Sciatic nerve (tissue), 2 donors: ENCODE measurements around the gene TRMT44. TPM values are rescaled to one million over a fixed set of nuclear protein-coding genes. Genes with fewer than 3 reads are reported as not detected.

ENCODE experiments used
- ATAC-seq: fragments of 200-7000 bp; cut with Tn5 transposase; one replicate; pipeline ENCODE4 v1.9.1; 2020; ENCODE audit warnings: mild to moderate bottlenecking, moderate library complexity
- DNase-seq: peaks from one replicate; pipeline ENCODE4 v3.0.0-alpha.2; 2020; ENCODE audit warnings: low spot score
- intact Hi-C: fragments of 100-400 bp; cut with DNase I; formaldehyde crosslinking; loops from one replicate; pipeline ENCODE4 v1.14.2; 2022
- total RNA-seq: library from RNA; stranded (reverse); fragmentation: NEBNext Ultra II Directional; extraction: Animal tissue kit (Norgen Biotek cat#: 25700); gene quantifications from one replicate; pipeline ENCODE4 v1.2.1, GENCODE V29; 2021
- donor health status: DM: no; HTN: no; CAD: no.
- donor health status: DM: no; HTN: no; CAD: no.

The TRMT44 gene
- total RNA-seq, 1 donor from 2014 or later, result 28.1 TPM

- DNase-seq (no peak), ATAC-seq (peak; percentile 69)
- intact Hi-C loops, result loop anchor here (5.0 kb wide), 1 partner anchor 1566 kb away; no protein-coding TSS in a partner anchor
These were observed 12.8 kb upstream of the TRMT44 start for GRCh38 chr4:8427761-8428287.

DNA sequence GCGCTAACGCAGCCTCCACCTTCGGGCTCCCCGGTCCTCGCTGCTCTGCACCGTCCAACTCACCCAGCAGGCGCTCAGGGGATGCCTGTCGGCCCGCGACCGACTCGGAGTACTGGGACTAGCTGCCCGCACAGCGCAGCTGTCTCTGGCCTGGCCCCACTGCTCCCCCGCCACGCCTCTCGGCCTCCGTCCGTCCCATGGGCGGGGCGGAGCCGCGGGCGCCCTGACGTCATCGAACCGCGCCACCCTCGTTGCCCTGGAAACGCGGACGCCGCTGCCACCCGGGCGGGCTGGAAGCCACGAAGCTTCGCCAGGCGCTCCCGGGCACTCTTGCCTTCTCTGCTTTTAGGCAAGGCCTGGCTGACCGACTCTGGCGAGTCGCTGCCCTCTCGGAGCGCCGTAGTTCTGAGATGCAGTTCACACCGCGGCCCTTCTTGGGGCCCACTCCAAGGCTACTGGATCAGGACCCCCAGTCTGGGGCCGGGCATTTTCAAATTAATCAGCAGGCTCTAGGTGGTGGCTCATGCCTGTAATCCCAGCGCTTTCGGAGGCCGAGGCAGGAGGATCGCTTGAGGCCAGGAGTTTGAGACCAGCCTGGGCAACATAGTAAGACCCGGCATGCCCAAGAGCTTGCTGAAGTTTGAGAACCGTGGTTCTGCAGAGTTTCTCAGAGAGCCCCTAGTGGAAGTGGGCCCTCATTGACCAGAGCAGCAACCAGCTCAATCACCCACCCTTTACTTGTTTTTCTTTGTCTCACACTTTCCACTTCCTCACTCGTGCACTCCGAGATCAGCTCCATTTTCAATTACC, 12.1 kb upstream of the TRMT44 start:
- ATAC-seq, result peak; percentile 99
- intact Hi-C loops, result loop anchor here (5.0 kb wide), 1 partner anchor 1566 kb away; no protein-coding TSS in a partner anchor
- DNase-seq, result peak; percentile 95

- DNase-seq (no peak), ATAC-seq (no peak)
- intact Hi-C loops, result no loop called here
These were observed 9.0 kb upstream of the TRMT44 start for GRCh38 chr4:8431553-8431952.

GRCh38 chr4:8433136-8433535, 7.4 kb upstream of the TRMT44 start:
- ATAC-seq (no peak), DNase-seq (no peak)
- intact Hi-C loops, result no loop called here

GRCh38 chr4:8434251-8435073, 6.1 kb upstream of the TRMT44 start:
- DNase-seq (no peak), ATAC-seq (no peak)
- intact Hi-C loops, result no loop called here

DNA sequence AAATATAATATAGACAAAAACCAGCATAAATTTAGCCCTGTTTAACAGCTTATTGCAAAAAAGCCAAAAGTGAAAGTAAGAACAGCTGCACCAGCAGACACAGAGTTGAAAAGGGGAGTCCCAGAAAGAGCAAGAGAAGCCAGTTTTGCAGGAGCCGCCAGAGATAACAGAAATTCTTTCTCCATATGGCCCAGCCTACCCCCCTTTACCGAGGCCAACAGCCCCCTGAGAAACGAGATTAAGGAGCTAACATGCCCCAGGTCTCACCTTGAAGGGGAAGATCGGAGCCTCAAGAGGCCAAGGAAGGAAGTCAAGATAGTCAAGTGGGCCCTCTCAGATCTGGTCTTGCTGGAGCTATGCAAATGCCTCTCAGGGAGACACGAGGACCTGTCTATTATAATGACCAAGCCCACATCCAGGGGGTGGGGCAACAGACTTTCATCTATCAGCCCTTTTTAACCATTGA, 4.9 kb upstream of the TRMT44 start:
- intact Hi-C loops, result no loop called here
- ATAC-seq, result no peak
- no peak for DNase-seq

DNA sequence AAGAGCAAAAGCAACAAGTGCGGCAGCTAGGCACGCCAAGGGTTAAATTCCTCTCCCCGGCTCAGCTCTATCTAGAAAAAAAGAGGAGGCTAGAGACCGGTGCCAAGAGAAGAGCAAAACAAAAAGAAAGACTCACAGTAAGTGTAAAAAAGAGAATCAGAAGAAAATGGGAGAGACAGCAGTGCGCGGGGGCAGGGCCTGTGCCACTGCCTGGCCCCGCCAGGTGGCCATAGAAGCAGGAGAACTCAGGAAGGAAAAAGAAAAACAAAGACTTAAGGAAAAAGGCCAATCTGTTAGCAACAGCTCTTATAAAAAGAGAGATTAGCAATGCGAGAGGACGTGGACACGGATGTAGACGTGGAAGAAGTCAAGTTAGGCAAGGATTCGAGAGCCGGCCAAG, 3.3 kb upstream of the TRMT44 start:
- DNase-seq (no peak), ATAC-seq (no peak)
- intact Hi-C loops, result no loop called here

DNA sequence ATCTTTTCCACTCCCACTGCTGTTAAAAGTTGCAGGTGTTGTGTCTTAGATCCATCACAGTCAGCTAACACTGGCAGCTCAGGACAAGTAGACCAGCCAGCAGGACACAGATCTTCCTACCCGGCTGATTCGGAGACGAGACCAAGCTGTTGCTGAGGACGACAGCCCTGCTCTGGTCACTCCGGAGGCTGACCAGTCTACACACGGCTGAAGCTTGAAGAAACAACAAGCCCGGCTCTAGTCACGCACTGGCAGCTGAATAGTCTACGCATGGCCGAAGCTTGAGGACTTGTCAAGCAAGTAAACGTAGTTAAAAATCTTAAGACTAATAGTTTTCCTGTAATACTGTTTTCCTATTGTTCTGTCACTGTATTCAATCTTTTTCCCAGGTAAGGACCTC, 1.8 kb upstream of the TRMT44 start:
- intact Hi-C loops, result no loop called here
- ATAC-seq (no peak), DNase-seq (no peak)

DNA sequence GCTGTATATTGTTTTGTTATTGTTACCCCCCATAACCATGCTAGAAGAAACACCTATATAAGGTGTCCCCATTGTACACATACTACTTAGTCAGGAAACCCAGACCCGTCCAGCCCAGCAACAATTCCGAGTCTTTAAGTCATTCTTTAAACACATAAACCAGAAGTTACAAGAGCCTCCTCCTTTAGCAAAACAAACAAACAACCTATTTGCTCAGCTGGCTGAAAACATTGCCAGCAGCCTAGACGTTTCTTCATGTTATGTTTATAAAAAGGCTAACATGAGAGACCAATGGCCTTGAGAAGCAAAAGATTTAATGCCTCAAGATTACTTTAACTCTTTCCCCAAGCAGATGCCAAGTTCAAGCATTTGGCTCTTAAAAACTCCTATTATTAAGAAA, 1.4 kb upstream of the TRMT44 start:
- ATAC-seq, result no peak
- no peak for DNase-seq
- intact Hi-C loops, result no loop called here

GRCh38 chr4:8439914-8440491, 574 bp upstream of the TRMT44 start:
- DNase-seq (no peak), ATAC-seq (peak; percentile 78)
- intact Hi-C loops, result no loop called here

- no peak for DNase-seq
- intact Hi-C loops, result no loop called here
- no peak for ATAC-seq
These were observed 1.0 kb downstream of the TRMT44 start for GRCh38 chr4:8441499-8442091.

- DNase-seq (no peak), ATAC-seq (no peak)
- intact Hi-C loops, result no loop called here
These were observed 2.2 kb downstream of the TRMT44 start for GRCh38 chr4:8442596-8443358.

DNA sequence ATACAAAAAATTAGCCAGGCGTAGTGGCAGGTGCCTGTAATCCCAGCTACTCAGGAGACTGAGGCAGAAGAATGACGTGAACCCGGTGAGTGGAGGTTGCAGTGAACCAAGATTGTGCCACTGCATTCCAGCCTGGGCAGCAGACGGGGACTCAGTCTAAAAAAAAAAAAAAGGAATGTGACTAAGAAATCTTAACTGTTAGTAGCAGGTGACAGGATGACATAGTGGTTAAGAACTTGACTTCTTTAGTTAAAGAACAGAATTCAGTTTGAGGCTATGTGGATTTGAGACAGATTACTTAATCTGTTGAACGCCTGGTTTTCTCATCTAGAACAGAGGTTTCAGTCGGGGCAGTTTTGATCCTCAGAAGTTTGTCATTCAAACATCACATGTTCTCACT, 3.2 kb downstream of the TRMT44 start:
- DNase-seq (no peak), ATAC-seq (no peak)
- intact Hi-C loops, result no loop called here

DNA sequence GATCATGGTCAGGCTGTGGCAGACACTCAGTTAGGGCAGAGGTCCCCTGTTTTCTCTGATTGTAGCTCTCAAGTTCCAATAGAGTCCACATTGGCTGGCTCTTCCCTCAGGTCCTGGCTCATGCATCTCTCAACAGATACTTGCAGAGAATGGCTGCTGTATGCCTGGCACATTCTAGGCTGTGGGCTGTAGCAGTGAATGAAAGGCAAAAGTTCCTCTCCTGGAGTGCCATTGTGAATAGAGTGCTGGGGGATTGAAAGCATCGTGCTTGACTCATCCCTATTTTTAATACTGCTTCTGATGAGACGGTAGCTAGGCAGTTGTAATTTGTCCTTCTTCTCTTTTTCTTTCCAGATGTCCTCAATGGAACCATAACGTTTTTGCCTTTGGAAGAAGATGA, 5.5 kb downstream of the TRMT44 start:
- intact Hi-C loops, result no loop called here
- ATAC-seq, result no peak
- DNase-seq, result no peak

DNA sequence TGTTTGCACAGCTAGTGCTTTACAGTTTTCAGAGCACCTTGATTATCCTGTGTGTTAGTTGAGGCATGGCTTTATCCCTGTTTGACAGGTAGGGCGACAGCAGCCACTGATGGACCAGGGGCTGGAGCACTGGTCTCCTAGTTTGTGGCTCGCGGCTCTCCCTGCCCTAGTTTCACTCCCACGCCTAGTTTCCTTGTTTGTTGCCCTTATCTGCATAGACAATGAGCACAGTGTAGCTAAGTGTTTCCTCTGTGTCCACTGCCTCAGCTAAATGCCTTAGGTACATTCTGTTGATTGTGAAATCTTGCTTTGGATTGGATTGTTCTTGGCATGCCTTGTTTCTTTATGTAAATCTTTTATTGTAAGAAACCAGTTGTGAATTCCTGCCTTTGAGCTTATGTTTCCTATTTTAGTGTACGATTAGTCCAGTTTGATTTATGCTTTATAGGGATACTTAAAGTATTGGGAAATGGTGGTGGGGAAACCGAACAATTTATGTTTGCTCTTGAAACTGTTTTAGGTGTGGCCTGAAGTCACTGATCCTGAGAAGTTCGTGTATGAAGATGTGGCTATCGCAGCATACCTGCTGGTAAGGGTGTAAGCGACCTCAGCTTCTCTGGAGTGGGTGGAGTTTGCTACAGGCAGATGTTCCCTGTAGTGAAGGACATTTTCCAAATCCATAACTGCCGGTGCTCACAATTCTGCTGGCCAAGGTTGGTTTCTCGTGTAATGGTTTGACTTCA, 11.0 kb downstream of the TRMT44 start:
- ATAC-seq (peak; percentile 24), DNase-seq (no peak)
- intact Hi-C loops, result no loop called here

GRCh38 chr4:8453957-8454356, 13.4 kb downstream of the TRMT44 start:
- DNase-seq (no peak), ATAC-seq (no peak)
- intact Hi-C loops, result no loop called here

- intact Hi-C loops, result no loop called here
- ATAC-seq (no peak), DNase-seq (no peak)
These were observed 17.2 kb downstream of the TRMT44 start for GRCh38 chr4:8457646-8458252.
